HG02588 (cell line): ENCODE results near the gene STOML3.

ENCODE experiments used
- ATAC-seq: cut with Tn5 transposase; IDR thresholded peaks from one replicate; pipeline ENCODE4 v1.9.1; 2021; ENCODE audit warnings: mild to moderate bottlenecking, moderate library complexity; ENCODE audit not compliant: unreplicated experiment

STOML3 gene

GRCh38 chr13:38922170-38922569, 68.5 kb downstream of the STOML3 start:
- ATAC-seq, result no peak

GRCh38 chr13:38921081-38921480, 69.5 kb downstream of the STOML3 start:
- no peak for ATAC-seq
